MM.1S (cell line): Measurements from ENCODE around the gene THTPA.

Source experiments
- DNase-seq: peaks from one replicate; pipeline ENCODE4 v3.0.0-alpha.2; 2015
- H2AFZ ChIP-seq: fragments of 300-600 bp; sonication (generic); 2 replicates; pipeline ENCODE4 v1.6.0; 2016; ENCODE audit warnings: antibody characterized with exemption, low read length
- H3F3A ChIP-seq: fragments of 300-600 bp; sonication (generic); 2 replicates; pipeline ENCODE4 v1.6.1; 2016; ENCODE audit warnings: mild to moderate bottlenecking, antibody characterized with exemption, low read length, moderate library complexity, mixed read lengths; ENCODE audit not compliant: insufficient read depth
- H3K27ac ChIP-seq: fragments of 300-600 bp; sonication (generic); 2 replicates; pipeline ENCODE4 v1.5.1; 2016; ENCODE audit warnings: mild to moderate bottlenecking, low read length
- H3K27me3 ChIP-seq: fragments of 300-600 bp; sonication (generic); replicated peaks from 2 replicates; pipeline ENCODE4 v1.6.0; 2016; ENCODE audit warnings: low read length; ENCODE audit not compliant: insufficient read depth
- H3K36me3 ChIP-seq: fragments of 300-600 bp; sonication (generic); replicated peaks from 2 replicates; pipeline ENCODE4 v1.6.1; 2016; ENCODE audit warnings: mild to moderate bottlenecking, low read length, mixed read lengths; ENCODE audit not compliant: insufficient read depth
- H3K4me1 ChIP-seq: fragments of 300-600 bp; sonication (generic); 2 replicates; pipeline ENCODE4 v1.6.1; 2016; ENCODE audit warnings: low read length, mixed read lengths
- H3K4me2 ChIP-seq: fragments of 300-600 bp; sonication (generic); 2 replicates; pipeline ENCODE4 v1.6.0; 2016; ENCODE audit warnings: low read depth, low read length
- H3K4me3 ChIP-seq: fragments of 300-600 bp; sonication (generic); 2 replicates; pipeline ENCODE4 v1.5.1; 2016; ENCODE audit warnings: low read length, mixed read lengths
- H3K79me2 ChIP-seq: fragments of 300-600 bp; sonication (generic); 2 replicates; pipeline ENCODE4 v1.6.1; 2016; ENCODE audit warnings: mixed run types, low read length, mixed read lengths
- H3K9ac ChIP-seq: fragments of 300-600 bp; sonication (generic); 2 replicates; pipeline ENCODE4 v1.6.1; 2016; ENCODE audit warnings: low read length, mixed read lengths
- H3K9me2 ChIP-seq: fragments of 300-600 bp; sonication (generic); replicated peaks from 2 replicates; pipeline ENCODE4 v1.6.1; 2016; ENCODE audit warnings: mild to moderate bottlenecking, low read length, mixed read lengths; ENCODE audit not compliant: insufficient read depth
- H3K9me3 ChIP-seq: fragments of 300-600 bp; sonication (generic); replicated peaks from 2 replicates; pipeline ENCODE4 v1.6.1; 2016; ENCODE audit warnings: mild to moderate bottlenecking, low read length, mixed read lengths; ENCODE audit not compliant: insufficient read depth
- H4K20me1 ChIP-seq: fragments of 300-600 bp; sonication (generic); 2 replicates; pipeline ENCODE4 v1.6.1; 2016; ENCODE audit warnings: mild to moderate bottlenecking, low read length, moderate library complexity, mixed read lengths; ENCODE audit not compliant: insufficient read depth
- EZH2 ChIP-seq: fragments of 300-600 bp; sonication (generic); optimal IDR thresholded peaks from 2 replicates; pipeline ENCODE3; 2017; ENCODE audit warnings: low read depth, mild to moderate bottlenecking, antibody characterized with exemption, low read length, mixed read lengths
- EZH2phosphoT487 ChIP-seq: fragments of 300-600 bp; sonication (generic); IDR thresholded peaks from 2 replicates; pipeline ENCODE4 v1.6.1; 2018; ENCODE audit warnings: antibody characterized with exemption, low read length
- TF ChIP-seq, protein P1 (sequence below): fragments of 300-600 bp; sonication (generic); IDR thresholded peaks from 2 replicates; pipeline ENCODE4 v1.5.1; 2016; ENCODE audit warnings: antibody characterized with exemption, low read length, mixed read lengths

The THTPA gene

DNA sequence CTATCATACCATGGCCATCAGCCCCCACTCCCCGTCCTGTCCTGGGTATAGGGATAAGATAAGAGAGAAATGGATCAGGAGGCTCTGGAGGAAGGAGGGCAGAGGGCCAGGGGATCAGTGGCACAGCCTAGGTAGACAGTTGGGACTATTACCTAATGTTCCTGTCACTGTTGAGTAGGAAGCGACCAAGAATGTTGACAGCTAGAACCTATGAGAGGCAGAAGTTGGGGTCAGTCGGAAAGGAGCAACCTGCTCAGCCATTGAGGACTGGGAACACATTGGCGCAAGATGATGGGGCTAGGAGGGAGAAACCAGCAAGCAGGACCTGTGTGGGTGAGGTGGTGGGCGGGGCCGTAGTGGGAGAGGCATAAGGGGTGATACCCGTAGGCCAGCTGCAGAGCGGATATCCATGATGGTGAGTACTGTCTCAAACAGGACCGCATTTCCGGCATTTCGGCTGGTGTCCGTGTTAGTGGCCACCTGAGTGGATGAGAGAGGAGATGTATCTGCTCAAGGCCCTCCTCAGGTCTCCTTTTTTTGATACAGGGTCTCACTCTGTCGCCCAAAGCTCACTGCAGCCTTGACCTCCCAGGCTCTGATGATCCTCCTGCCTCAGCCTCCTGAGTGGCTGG, 8.2 kb downstream of the THTPA start:
- H3K9me2 ChIP-seq = no peaks in the 10 kb centered on the region
- no peak for TF ChIP-seq EZH2
- no peak for TF ChIP-seq EZH2phosphoT487
- TF ChIP-seq, protein P1, sequence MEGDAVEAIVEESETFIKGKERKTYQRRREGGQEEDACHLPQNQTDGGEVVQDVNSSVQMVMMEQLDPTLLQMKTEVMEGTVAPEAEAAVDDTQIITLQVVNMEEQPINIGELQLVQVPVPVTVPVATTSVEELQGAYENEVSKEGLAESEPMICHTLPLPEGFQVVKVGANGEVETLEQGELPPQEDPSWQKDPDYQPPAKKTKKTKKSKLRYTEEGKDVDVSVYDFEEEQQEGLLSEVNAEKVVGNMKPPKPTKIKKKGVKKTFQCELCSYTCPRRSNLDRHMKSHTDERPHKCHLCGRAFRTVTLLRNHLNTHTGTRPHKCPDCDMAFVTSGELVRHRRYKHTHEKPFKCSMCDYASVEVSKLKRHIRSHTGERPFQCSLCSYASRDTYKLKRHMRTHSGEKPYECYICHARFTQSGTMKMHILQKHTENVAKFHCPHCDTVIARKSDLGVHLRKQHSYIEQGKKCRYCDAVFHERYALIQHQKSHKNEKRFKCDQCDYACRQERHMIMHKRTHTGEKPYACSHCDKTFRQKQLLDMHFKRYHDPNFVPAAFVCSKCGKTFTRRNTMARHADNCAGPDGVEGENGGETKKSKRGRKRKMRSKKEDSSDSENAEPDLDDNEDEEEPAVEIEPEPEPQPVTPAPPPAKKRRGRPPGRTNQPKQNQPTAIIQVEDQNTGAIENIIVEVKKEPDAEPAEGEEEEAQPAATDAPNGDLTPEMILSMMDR = no peak
- no peak overlapping the region for H2AFZ ChIP-seq
- no peak overlapping the region for H3K27ac ChIP-seq
- H4K20me1 ChIP-seq = no peaks in the 10 kb centered on the region
- H3F3A ChIP-seq = no peaks in the 10 kb centered on the region
- no peak overlapping the region for H3K4me2 ChIP-seq
- H3K27me3 ChIP-seq = no peaks in the 10 kb centered on the region
- DNase-seq = no peak
- 0 out of 2 replicates have a peak, but pooled peaks cover 8% of the 10 kb centered on the region for H3K79me2 ChIP-seq
- H3K36me3 ChIP-seq = no peaks in the 10 kb centered on the region
- H3K4me1 ChIP-seq = no peaks in the 10 kb centered on the region
- no peaks in the 10 kb centered on the region for H3K9me3 ChIP-seq
- H3K4me3 ChIP-seq = no peak overlapping the region
- no peak overlapping the region for H3K9ac ChIP-seq

- no peaks in the 10 kb centered on the region for H3K36me3 ChIP-seq
- H3K27ac ChIP-seq = no peak overlapping the region
- no peak overlapping the region for H3K4me3 ChIP-seq
- 0 out of 2 replicates have a peak, but pooled peaks cover 8% of the 10 kb centered on the region for H3K79me2 ChIP-seq
- no peaks in the 10 kb centered on the region for H3K9me2 ChIP-seq
- H3F3A ChIP-seq = no peaks in the 10 kb centered on the region
- no peak for DNase-seq
- H3K4me2 ChIP-seq = no peak overlapping the region
- TF ChIP-seq EZH2 = no peak
- no peak for TF ChIP-seq EZH2phosphoT487
- H4K20me1 ChIP-seq = no peaks in the 10 kb centered on the region
- H3K27me3 ChIP-seq = no peaks in the 10 kb centered on the region
- H2AFZ ChIP-seq = no peak overlapping the region
- no peak overlapping the region for H3K9ac ChIP-seq
- no peaks in the 10 kb centered on the region for H3K4me1 ChIP-seq
- no peaks in the 10 kb centered on the region for H3K9me3 ChIP-seq
Observed at GRCh38 chr14:23564876-23565275, 8.8 kb downstream of the THTPA start.

DNA sequence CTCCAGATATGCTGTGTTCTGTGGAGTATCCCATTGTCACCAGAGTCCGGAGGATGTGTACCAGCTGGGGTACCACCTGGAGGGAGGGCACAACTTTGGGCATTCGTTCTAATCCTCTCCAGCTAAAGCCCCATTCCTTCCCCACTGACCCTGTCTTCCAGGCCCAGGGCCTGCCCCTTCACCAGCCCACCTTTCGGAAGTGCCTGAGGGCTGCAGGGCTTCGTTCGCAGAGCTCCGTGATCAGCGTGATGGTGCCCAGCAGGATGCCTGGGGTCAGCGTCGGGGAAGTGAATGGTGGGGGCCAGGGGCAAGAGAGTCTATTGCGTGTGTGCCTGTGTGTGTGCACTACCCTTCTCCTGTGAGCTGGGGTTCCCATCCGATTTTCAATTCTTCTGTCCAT, 9.6 kb downstream of the THTPA start:
- Histone ChIP-seq H3K9me3 (no peaks in the 10 kb centered on the region), H3K4me3 (no peak overlapping the region), H3K36me3 (no peaks in the 10 kb centered on the region), H3K9me2 (no peaks in the 10 kb centered on the region), H2AFZ (no peak overlapping the region), H3K4me2 (no peak overlapping the region), H3K79me2 (0 out of 2 replicates have a peak, but pooled peaks cover 8% of the 10 kb centered on the region), H3K27ac (no peak overlapping the region), H3K27me3 (no peaks in the 10 kb centered on the region), H3F3A (no peaks in the 10 kb centered on the region), H3K4me1 (no peaks in the 10 kb centered on the region), H3K9ac (no peak overlapping the region), H4K20me1 (no peaks in the 10 kb centered on the region)
- no peak for DNase-seq
- TF ChIP-seq EZH2 (no peak), EZH2phosphoT487 (no peak)
- TF ChIP-seq, protein P1 = no peak

- Histone ChIP-seq H3K79me2 (0 out of 2 replicates have a peak, but pooled peaks cover 8% of the 10 kb centered on the region), H3K9ac (peak overlapping the region; percentile 46; the same call in 1 of the 2 replicates), H3K4me1 (no peaks in the 10 kb centered on the region), H3K36me3 (no peaks in the 10 kb centered on the region), H4K20me1 (no peaks in the 10 kb centered on the region), H3K27me3 (no peaks in the 10 kb centered on the region), H3K9me2 (no peaks in the 10 kb centered on the region), H3K27ac (no peak overlapping the region), H3K4me3 (peak overlapping the region; percentile 81), H3K9me3 (no peaks in the 10 kb centered on the region), H2AFZ (no peak overlapping the region), H3F3A (no peaks in the 10 kb centered on the region), H3K4me2 (peak overlapping the region; percentile 73; the same call in 1 of the 2 replicates)
- TF ChIP-seq EZH2phosphoT487 (no peak), EZH2 (no peak)
- TF ChIP-seq, protein P1 = no peak
- no peak for DNase-seq
Observed at GRCh38 chr14:23566112-23566777, 10.2 kb downstream of the THTPA start.
